Hepatic stellate cell (primary cell): ENCODE results near the gene PLXDC2.

ENCODE experiments used
- DNase-seq: peaks from one replicate; pipeline ENCODE4 v3.0.0; 2011; ENCODE audit warnings: low spot score

PLXDC2 gene

DNA sequence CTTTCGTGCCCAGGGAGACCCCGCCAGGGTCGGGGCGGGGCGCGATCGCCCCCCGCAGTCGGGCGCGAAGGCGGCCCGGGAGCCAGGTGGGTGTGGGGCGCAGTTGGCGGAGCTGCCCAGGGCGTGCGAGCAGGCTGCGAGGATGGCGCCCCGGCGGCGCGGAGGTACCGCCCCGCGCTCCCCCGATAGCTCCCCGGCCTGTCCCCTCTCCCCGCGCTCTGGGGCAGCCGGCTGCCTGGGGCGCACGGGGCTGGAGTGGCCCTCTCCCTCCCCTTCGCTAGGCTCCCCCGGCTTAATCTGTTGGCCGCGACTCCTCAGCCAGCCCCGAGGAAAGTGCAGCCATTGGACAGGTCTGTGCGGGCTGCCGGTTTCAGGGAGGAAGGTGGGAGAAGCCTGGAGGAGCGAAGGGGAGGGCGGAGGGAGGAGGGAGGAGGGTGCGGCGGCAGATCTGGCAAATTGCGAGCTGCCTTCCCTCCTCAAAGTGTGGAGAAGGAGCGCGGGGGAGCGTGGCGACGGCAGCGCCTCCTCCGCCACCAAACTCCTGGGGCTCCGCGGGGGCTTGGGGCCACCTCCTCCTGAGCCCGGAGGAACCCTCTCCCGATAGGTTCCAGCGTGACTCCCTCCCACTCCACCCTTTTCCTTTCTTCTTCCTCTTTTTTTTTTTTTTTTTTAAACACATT lies 361 bp upstream of the PLXDC2 start:
- DNase-seq: peak; percentile 26

- no peak for DNase-seq
These were observed 1.1 kb downstream of the PLXDC2 start for GRCh38 chr10:19817231-19817933.

GRCh38 chr10:19818876-19819275 lies 2.6 kb downstream of the PLXDC2 start:
- no peak for DNase-seq

DNA sequence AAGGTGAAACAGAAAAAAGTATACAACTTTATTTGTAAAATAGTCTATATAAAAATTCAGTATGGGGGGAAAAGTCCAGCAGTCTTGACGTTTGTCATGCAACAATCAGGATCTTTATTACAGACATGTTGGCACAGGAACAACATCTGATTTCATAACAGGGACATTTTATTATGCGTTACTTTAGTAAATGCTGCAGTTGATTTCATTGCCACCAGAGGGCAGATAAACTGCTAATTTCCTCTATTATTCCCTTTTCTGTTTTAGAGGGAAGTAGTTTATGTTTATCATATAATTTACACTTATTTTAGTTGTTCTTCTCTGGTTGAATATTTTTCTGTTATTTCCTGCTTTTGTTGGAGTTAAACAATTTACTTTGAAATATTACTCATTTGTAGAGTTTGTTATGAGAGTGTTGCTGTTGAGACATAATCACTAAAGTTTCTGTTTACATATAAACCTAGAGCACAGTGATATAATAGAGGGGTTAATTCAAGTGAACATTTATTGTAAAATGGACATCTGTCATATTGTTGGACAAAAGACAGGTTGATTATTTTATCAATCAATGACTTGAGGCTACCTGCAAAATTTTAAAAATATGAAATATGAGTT lies 3.3 kb downstream of the PLXDC2 start:
- DNase-seq: peak; percentile 26

DNA sequence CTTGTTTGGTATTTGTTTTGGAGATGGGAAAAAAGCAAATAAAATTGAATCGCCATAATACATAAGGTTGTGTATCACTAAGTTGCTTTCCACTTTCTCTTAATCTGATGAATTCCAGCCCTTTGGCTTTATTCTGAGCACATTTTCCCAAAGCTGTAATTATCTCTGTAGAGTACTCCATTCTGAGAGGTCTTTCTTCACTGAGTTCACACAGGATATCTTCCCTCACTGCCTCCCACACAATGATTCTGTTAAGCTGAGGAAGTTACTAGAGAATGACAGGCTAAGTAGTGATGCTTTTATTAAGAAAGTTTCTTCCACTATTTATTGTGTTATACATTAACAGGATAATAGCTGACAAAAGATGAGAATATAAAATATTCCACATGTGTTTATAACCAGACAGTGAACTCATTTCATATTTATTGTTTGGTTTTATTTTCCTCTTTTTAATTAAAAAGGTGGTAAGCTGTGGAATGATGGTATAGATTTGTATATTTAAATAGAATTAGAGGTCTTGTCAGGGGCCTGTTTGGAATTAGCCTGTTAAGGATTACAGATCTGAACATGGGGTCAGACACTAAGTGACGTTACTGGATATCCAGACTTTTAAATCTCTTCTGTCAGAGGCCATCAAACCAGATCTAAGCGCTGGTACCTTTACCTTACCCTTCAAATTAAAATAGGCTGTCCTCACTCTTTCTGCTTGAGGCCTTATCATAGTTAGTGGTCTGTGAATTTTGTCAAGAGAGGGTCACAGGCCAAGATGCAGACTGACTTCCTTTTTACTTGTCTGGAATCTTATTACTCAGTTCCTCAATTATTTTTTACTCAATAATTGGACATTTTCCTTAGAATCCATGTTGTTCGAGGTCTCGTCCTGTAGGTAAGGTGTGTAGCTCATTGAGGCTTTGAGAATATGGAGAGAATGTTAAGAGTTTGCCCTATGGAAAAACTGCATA lies 8.4 kb downstream of the PLXDC2 start:
- DNase-seq: no peak

GRCh38 chr10:19825700-19826099 lies 9.5 kb downstream of the PLXDC2 start:
- DNase-seq: no peak

DNA sequence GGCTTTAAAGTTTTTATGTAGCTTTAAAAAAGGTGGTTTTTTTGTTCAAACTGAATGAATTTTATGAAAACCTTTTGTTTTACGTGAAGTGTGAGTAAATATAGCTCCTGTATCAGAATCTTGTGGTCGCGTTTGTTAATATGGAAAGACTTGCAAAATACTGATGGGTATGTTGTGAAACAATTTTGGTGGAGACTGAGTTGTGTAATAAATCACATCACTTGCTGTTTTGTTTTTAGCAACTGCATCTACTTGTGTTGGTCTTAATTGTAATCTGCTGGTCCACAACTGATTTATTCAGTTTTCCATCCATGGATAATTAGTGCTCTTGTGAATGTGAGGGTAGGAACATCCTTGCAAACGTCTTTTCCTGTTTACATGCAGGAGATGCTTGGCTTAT lies 10.5 kb downstream of the PLXDC2 start:
- DNase-seq: no peak

DNA sequence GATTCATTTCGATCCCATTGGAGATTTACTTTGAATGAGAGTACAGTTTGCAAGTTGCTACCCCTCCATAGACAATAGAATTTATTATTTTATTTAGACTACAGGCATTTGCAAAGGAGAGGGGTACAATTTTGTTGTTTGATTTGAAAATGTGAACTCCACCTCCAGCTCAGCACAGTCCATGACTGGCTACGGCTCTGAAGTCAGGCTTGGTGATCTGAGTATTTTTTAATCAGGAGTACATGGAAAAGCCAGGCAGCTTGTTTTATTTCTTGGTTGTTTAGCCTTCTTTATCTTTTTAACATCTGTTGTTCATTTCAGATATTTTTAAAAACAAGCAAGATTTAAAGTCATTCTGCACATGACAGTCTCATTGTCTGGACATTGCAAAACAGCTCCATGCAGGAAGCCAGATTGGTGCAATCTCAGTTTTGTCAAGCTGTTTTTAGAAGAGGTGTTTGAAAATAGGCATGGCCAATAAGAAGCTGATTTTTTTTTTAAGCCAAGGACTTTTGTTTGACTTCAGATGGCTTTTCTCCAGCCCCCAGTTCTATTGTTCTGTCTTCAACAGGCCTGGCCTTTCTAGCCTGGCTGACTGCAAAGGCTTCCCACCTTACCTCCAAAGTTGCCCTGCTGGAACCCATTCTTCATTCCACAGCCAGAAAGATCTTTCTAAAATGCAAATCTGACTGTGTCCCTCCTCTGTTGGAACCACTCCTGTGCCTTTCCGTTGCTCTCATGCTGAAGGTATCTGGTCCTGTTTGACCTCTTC lies 12.2 kb downstream of the PLXDC2 start:
- DNase-seq: no peak

GRCh38 chr10:19832699-19833098 lies 16.5 kb downstream of the PLXDC2 start:
- no peak for DNase-seq

GRCh38 chr10:19833170-19833824 lies 17.1 kb downstream of the PLXDC2 start:
- no peak for DNase-seq

- DNase-seq: no peak
These were observed 19.7 kb downstream of the PLXDC2 start for GRCh38 chr10:19835952-19836351.

GRCh38 chr10:19839090-19839489 lies 22.9 kb downstream of the PLXDC2 start:
- DNase-seq: no peak

DNA sequence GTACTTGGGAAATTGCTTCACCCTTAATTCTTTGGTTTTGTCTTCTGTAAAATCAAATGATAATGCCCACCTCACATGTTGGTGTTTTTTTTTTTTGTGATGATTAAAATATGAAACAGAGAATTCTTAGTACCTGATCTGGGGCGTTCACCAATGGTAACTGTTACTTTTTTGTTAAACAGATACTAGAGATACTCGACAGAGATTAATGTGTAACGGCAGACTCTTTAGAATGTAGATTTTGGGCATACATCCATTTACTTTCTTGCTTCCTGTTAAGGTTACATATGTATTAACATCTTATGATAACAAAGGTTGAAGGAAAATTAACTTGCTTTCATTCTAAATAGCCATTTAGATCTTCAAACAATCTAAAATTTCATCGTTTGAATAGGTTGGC lies 23.3 kb downstream of the PLXDC2 start:
- no peak for DNase-seq

DNA sequence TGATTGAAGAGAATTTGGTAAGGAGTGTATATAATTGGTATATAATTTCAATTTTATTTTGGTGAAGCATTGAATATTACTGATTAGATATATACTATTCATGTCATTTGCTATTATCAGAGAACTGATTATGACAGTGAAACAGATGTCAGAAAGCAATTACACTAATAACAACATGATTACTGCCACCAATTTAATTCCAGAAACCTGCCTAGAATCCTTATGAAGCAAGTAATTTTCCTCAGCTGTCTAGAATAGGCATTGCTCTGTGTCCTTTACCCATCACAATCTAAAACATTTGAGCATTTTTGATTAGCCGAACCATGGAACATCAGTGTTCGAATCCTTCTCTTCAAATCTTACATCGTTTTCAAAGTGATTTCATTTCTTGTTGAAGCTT lies 24.5 kb downstream of the PLXDC2 start:
- no peak for DNase-seq

GRCh38 chr10:19843487-19843886 lies 27.3 kb downstream of the PLXDC2 start:
- DNase-seq: no peak

DNA sequence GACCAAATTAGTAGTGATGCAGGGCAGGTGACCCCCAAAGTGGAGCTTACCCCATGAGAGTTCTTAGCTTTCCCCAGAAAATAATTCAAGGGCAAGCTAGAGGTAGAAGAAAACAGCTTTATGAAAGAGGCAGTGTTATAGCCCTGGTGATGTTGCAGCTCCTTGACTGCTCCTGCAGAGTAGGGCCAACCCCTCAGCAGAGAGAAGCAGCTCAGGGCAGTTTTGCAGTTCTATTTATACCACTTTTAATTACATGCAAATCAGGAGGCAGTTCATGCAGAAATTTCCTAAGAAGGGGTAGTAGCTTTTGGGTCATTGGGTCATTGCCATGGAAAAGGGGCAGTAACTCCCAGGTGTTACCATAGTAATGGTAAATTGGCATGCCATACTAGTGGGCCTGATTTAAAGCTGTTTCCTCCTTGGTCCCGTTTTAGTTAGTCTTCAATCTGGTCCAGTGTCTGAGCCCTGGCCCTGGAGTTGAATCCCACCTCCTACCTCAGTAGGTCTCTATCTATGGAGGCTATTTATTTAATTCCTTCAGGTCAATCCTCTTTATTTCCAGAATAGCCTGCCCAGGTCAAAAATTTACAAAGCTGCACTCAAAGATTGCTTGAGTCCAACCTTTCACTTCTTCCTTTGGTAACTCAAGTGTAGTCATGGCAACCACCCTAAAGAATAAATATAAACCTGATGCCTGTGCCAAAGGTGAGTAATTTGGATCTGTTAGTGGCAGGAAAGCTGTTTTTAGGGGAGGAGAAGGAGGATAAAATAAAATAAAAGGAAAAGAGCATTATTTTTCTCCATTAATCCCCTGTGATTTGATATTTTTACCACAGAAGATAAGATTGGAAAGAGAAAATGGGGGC lies 29.5 kb downstream of the PLXDC2 start:
- no peak for DNase-seq

- DNase-seq: no peak
These were observed 31.1 kb downstream of the PLXDC2 start for GRCh38 chr10:19847321-19847720.

- no peak for DNase-seq
These were observed 32.2 kb downstream of the PLXDC2 start for GRCh38 chr10:19848226-19848985.

DNA sequence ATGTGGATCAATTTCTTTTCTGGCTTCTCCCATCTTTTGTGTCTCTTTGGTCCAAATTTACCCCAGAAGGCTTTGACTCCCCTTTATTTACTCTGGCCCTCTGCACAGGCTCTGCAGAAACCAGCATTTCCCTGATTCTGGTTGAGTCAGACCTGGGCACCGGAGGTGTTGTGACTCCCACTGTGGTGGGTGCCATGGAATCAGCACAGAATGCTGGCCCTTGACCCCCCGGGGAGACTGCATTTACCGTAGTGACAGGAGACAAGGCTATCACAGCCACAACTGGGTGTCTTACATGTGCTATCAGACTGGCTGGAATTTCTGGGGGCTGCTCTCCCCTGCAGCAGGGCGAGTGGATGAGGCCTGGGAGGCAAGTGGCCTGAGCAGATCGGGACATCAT lies 37.6 kb downstream of the PLXDC2 start:
- DNase-seq: no peak
